ENCODE results near the gene OSGIN1.

OSGIN1 gene

DNA sequence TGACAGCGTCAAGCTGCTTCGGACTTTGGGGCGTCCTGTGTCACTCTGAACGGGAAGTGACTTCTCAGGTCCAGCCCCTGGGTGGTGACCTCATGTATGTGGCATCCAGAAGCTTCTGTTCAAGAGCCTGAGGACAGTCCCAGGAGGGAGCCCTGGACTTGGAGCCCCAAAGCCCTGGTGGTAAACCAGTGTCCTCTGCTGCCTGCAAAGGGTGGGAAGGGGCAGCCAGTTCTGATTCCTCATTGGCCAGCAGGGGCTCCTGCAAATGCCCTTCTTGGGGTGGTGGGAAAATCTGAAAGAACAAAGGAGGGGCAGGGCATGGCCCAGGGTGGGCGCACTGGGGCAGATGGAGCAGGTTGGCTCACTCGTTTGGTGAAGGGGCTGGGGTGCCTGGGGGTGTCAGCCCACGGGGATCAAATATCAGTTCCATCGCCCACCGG, 1.6 kb downstream of the OSGIN1 start:
- Histone ChIP-seq H3K4me1 (ENCODE audit: insufficient read depth, low read length) (no peaks in the 10 kb centered on the region; the same call in 1 of the 2 replicates), H3K9ac (ENCODE audit: low read depth, low read length) (peak overlapping the region; percentile 74; the same call in 1 of the 2 replicates), H3K36me3 (ENCODE audit: insufficient read depth, low read length) (no peaks in the 10 kb centered on the region), H3K9me3 (ENCODE audit: control insufficient read depth, insufficient read depth, low read length) (no peaks in the 10 kb centered on the region)

DNA sequence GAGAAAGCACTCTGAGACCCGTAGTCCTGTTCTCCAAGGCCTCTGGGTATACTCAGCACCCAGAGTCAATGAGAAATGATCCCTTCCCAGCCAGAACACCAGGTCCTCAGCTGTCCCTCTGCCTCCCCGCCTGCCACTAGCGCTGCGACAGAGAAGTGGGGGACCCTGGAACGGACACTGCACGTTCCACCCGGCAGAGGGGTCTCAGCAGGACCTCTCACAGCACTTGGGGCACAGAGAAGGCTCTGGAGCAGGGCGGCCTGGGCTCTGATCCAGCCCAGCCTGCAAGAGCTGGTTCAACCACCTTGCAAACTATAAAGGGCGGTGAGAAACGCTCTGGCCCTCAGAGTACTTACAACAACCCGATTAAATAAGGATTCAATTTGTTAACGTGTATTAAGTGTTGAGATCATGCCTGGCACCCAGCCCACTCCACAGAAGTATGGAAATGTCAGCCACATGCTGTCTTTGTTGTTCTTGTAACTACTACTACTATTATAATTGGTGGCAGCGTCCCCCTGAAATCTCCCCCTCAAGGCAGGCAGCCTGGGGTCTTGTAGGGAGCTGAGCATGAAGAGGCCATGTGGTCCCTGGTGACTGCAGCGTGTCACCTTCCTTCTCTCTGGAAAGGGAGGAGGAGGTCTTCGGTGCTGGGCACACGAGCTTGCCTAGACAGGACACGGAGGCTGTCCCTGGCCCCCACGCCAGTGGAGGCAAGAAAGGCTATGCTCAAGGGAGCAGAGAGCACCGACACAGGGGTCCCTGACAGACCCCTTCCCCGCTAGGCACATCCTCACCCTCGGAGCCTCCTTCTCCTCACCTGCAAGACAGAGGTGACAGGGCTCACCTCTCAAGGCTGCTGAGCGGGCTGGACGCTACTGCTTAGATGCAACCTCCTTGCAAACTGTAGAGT, 2.4 kb downstream of the OSGIN1 start:
- Histone ChIP-seq H3K9me3 (ENCODE audit: control insufficient read depth, insufficient read depth, low read length) (no peaks in the 10 kb centered on the region), H3K4me1 (ENCODE audit: insufficient read depth, low read length) (no peaks in the 10 kb centered on the region; the same call in 1 of the 2 replicates), H3K9ac (ENCODE audit: low read depth, low read length) (no peak overlapping the region), H3K36me3 (ENCODE audit: insufficient read depth, low read length) (no peaks in the 10 kb centered on the region)

DNA sequence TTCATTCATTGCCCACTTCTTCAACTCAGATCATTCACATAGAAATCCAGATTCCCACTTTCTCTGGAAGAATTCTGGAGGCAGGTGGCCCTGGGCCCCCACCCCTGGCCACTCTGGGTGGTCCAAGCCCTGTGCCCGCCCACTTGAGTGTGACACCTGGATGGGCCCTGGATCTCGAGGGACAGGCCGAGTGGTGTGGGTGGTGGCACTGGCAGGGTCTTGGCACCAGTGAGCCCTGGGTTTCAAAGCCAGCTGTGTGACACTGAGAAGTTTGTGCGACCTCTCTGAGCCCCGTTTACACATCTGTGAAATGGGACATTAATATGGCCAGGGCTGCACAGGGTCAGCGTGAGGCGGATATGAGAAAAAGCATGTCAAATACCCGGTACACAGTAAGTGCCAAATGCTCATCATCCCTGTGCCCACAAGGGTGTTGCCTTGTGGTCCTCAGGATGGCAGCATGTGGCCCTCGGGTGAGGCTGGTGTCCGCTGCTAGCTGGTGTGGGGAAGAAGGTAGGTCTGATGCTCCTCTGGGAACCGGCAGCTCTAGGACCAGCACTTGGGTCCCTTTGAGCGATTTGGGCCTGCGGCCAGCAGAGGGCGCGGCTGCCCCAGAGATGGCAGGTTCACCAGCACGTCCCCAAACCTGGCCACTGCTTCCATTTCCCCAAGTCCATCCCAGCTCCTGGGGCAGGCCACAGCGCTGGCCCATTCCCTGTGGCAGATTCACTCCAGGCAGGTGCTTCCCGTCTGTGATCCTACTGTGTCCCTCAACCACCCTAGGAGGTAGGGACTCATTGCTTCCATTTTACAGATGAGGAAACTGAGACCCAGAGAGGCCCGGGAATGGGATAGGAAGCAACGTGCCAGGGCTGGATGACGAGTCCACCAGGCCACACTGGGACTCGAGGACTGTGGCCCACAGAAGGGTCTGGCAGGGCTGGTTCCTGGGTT, 3.6 kb downstream of the OSGIN1 start:
- Histone ChIP-seq H3K9ac (ENCODE audit: low read depth, low read length) (no peak overlapping the region), H3K9me3 (ENCODE audit: control insufficient read depth, insufficient read depth, low read length) (no peaks in the 10 kb centered on the region), H3K36me3 (ENCODE audit: insufficient read depth, low read length) (no peaks in the 10 kb centered on the region), H3K4me1 (ENCODE audit: insufficient read depth, low read length) (no peaks in the 10 kb centered on the region; the same call in 1 of the 2 replicates)

DNA sequence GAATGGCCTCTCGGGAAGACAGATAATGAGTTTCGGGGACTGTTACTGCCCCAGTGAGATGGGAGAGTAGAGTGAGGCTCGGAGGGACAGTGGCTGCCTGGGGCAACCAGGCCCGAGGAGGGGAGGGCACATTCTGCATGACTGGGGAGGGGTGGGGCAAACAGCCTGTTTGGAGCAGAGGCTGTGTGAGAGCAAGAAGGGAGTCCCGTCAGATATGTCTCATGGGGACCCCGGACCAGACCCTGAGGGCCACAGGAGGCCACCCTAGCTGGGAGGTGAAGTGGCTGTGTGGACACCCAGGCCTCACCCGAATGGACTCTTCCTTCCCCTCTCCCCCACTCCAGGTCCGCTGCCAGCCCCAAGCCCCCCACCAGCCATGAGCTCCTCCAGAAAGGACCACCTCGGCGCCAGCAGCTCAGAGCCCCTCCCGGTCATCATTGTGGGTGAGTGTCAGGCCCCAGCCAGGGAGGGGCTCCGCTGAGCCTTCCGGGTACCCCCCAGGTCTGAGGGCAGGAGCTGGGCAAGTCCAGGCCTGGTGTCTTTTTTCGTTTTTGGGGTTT, 4.3 kb downstream of the OSGIN1 start:
- H3K4me1 ChIP-seq (ENCODE audit: insufficient read depth, low read length): no peaks in the 10 kb centered on the region; the same call in 1 of the 2 replicates
- no peak overlapping the region for H3K9ac ChIP-seq (ENCODE audit: low read depth, low read length)
- H3K9me3 ChIP-seq (ENCODE audit: control insufficient read depth, insufficient read depth, low read length): no peaks in the 10 kb centered on the region
- no peaks in the 10 kb centered on the region for H3K36me3 ChIP-seq (ENCODE audit: insufficient read depth, low read length)

DNA sequence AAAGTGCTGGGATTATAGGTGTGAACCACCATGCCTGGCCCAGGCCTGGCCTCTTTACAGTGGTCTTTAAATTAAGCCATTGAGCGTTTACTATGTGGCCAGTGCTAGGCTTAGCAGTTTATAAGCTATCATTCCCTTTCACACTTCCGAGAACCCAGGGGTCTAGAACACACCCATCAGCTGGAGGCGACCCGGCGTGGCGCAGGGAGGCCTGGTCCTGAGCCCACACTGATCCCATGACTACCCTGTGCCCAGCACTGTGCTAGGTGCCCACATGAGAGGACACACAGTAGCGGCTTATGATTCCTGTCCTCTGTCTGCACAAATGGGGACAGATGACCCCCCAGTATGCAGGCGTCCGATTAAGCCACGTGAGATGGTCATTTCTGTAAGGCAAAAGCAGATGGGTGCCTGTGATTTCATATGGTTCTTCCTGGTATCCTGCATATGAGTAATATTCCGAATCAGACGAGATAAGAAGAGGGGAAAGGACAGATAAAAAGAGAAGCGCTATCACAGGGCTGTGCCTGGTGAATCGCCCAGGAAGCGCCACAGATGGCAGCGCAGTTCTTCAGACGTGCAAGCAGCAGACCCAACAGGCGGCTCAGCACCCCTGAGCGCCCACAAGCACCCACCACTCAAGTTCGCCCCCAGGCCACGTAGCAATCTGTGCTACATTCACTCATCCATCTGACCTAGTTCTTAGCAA, 5.3 kb downstream of the OSGIN1 start:
- Histone ChIP-seq H3K9ac (ENCODE audit: low read depth, low read length) (no peak overlapping the region), H3K4me1 (ENCODE audit: insufficient read depth, low read length) (no peaks in the 10 kb centered on the region; the same call in 1 of the 2 replicates), H3K9me3 (ENCODE audit: control insufficient read depth, insufficient read depth, low read length) (no peaks in the 10 kb centered on the region), H3K36me3 (ENCODE audit: insufficient read depth, low read length) (no peaks in the 10 kb centered on the region)

DNA sequence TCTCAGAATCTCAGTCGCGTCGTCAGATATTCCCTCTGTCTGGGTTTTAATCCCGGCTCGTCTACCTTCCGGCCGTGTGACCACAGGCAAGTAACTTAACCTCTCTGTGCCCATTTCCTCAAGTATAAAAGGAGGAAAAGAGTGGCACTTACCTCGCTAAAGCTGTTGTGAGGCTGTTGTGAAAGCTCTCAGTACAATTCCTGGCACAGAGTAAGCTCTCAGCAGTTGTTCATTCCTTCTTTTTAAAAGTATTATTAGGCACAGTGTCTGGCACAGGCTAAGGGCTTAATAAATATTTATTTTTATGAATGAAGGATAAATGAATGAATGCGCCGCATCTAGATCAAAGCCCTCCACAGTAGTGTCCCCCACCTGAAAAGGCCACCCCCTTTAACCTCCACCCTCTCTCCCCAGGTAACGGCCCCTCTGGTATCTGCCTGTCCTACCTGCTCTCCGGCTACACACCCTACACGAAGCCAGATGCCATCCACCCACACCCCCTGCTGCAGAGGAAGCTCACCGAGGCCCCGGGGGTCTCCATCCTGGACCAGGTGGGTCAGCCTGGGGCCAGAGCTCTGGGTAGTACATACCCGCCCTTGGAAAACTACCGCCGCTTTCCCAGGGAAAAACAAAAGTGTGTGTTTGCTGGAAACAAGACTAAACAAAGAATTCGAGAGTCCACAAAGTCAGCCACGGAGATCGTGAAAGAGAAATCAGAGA, 6.0 kb downstream of the OSGIN1 start:
- no peaks in the 10 kb centered on the region; the same call in 1 of the 2 replicates for H3K4me1 ChIP-seq (ENCODE audit: insufficient read depth, low read length)
- H3K36me3 ChIP-seq (ENCODE audit: insufficient read depth, low read length): no peaks in the 10 kb centered on the region
- H3K9ac ChIP-seq (ENCODE audit: low read depth, low read length): no peak overlapping the region
- H3K9me3 ChIP-seq (ENCODE audit: control insufficient read depth, insufficient read depth, low read length): no peaks in the 10 kb centered on the region

DNA sequence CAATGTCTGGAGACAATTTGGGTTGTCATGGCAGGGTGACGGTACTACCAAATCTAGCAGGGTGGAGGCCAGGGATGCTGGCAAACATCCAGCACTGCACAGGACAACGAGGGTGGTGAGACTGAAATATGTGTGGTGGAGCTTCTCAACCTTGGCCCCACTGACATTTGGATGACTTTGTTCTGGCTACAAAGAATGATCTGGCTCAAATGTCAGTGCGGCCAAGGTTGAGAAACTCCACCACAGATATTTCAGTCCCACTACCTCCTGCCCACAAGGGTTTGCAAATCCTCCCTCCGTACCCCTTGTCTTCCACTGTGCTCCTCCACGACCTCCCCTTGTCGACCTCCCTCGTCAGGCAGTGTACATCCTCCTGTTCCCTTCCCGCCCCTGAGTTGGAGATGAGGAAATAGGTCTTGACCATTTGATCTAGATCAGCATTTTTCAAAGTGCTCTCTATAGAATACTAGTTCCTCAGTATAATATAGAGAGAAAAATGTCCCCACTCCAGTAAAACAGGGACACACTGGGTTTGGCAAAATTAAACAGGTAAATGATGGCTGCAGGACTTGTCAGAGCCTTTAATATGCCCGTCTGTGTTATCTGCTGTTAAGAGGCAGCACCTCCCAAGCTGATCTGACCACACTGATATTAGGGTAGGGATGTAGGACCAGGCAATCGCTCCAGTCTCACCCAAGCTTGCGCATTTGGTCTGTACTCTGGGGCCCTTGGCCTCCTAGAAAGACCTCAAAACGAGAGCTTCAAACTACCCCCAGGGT, 6.8 kb downstream of the OSGIN1 start:
- Histone ChIP-seq H3K9ac (ENCODE audit: low read depth, low read length) (no peak overlapping the region), H3K36me3 (ENCODE audit: insufficient read depth, low read length) (no peaks in the 10 kb centered on the region), H3K4me1 (ENCODE audit: insufficient read depth, low read length) (no peaks in the 10 kb centered on the region), H3K9me3 (ENCODE audit: control insufficient read depth, insufficient read depth, low read length) (no peaks in the 10 kb centered on the region)

DNA sequence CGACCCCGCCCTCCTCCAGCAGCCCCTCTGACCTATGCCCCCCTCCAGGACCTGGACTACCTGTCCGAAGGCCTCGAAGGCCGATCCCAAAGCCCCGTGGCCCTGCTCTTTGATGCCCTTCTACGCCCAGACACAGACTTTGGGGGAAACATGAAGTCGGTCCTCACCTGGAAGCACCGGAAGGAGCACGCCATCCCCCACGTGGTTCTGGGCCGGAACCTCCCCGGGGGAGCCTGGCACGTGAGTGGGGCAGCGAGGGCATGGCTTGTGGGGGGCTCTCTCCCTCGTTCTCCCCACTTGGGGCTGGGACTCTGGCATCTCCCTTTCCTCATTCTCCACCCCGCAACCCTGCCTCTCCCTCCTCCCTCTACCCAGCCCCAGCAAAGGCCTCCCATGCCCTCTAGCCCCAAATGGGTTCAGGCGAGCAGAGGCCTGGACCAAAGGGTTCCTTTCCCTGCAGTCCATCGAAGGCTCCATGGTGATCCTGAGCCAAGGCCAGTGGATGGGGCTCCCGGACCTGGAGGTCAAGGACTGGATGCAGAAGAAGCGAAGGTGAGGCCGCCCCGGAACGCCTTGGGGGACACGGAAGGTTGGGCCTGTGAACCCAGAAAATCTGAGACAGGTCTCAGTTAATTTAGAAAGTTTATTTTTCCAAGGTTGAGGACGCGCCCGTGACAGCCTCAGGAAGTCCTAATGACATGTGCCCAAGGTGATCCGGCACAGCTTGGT, 7.6 kb downstream of the OSGIN1 start:
- Histone ChIP-seq H3K4me1 (ENCODE audit: insufficient read depth, low read length) (no peaks in the 10 kb centered on the region), H3K9me3 (ENCODE audit: control insufficient read depth, insufficient read depth, low read length) (no peaks in the 10 kb centered on the region), H3K36me3 (ENCODE audit: insufficient read depth, low read length) (no peaks in the 10 kb centered on the region), H3K9ac (ENCODE audit: low read depth, low read length) (no peak overlapping the region)

DNA sequence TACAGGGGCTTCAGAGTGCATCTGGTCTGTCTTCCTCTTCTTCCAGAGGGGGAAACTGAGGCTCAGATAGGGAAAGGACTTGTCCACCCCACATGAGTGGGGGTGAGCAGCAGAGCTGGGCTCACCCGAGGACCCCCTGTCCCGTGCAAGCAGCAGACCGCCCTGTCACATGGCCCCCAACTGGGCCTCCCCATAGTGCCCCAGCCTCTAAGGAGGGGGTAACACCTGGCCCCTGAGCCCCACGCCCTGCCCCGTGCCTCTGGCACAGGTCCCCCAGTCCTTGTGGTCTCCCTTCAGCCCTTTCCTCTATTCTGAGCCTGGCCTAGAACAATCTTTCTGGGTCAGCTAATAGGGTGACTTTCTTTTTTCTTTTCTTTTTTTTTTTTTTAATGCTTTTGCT, 8.6 kb downstream of the OSGIN1 start:
- Histone ChIP-seq H3K4me1 (ENCODE audit: insufficient read depth, low read length) (no peaks in the 10 kb centered on the region), H3K9ac (ENCODE audit: low read depth, low read length) (no peak overlapping the region), H3K36me3 (ENCODE audit: insufficient read depth, low read length) (no peaks in the 10 kb centered on the region), H3K9me3 (ENCODE audit: control insufficient read depth, insufficient read depth, low read length) (no peaks in the 10 kb centered on the region)

DNA sequence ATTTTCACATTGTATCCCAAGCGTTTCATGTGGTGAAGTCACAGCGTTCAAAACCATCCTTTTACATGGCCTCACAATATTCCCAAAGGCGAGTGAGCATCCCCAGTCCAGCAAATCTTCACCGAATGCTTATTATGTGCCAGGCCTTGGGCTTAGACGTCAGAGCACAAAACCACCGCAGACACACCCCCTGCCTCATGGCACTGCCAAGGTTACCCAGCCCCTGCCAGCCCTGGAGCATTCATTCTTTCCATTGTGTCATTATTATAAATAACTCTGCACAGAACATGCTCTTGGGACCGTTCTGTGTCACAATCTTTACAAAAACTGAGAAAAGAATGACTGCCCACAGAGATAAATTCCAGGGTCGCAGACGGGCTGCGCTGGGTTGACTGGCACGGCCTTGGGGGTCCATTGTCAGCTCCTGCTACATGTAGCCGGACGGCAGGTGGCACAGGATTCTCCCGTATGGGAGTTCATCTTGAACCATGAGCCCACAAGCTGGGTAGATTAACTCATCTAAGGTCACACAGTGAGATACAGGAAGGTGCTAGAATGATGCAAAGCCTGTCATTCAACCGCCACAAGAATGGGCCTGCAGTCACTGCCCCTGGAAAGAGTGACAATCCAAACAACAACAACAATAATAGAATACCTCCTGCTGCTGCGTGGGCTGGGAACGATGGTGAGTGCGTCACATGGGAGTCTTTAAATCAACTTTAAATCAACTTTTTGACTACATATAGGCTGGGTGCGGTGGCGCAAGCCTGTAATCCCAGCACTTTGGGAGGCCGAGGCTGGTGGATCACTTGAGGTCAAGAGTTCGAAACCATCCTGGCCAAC, 10.5 kb downstream of the OSGIN1 start:
- Histone ChIP-seq H3K9me3 (ENCODE audit: control insufficient read depth, insufficient read depth, low read length) (no peaks in the 10 kb centered on the region), H3K36me3 (ENCODE audit: insufficient read depth, low read length) (no peaks in the 10 kb centered on the region), H3K9ac (ENCODE audit: low read depth, low read length) (no peak overlapping the region), H3K4me1 (ENCODE audit: insufficient read depth, low read length) (no peaks in the 10 kb centered on the region)

DNA sequence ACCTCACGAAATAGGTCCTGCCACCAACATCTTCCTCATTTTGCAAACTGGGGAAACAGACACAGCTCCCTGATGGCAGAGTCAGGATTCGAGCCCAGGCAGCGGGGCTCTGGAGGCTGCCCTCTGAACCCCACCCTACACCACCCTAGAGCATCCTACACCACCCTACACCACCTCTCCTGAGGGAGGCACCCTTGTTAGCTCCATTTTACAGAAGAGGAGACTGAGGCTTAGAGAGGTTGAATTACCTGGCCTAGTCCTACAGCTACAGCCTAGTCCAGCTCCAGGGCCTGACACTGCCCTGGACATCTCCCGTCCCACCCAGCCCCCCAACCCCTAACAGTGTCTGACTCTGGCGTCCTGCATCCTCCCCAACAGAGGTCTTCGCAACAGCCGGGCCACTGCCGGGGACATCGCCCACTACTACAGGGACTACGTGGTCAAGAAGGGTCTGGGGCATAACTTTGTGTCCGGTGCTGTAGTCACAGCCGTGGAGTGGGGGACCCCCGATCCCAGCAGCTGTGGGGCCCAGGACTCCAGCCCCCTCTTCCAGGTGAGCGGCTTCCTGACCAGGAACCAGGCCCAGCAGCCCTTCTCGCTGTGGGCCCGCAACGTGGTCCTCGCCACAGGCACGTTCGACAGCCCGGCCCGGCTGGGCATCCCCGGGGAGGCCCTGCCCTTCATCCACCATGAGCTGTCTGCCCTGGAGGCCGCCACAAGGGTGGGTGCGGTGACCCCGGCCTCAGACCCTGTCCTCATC, 11.8 kb downstream of the OSGIN1 start:
- Histone ChIP-seq H3K4me1 (ENCODE audit: insufficient read depth, low read length) (no peaks in the 10 kb centered on the region; the same call in 1 of the 2 replicates), H3K9ac (ENCODE audit: low read depth, low read length) (no peak overlapping the region), H3K36me3 (ENCODE audit: insufficient read depth, low read length) (no peaks in the 10 kb centered on the region), H3K9me3 (ENCODE audit: control insufficient read depth, insufficient read depth, low read length) (no peaks in the 10 kb centered on the region)

Data from ES-I3 (cell line).